ENCODE measurements around the gene HMG20B.
A peak's percentile ranks its signal among the peaks of the same experiment; 100 is the strongest.

The HMG20B gene

DNA sequence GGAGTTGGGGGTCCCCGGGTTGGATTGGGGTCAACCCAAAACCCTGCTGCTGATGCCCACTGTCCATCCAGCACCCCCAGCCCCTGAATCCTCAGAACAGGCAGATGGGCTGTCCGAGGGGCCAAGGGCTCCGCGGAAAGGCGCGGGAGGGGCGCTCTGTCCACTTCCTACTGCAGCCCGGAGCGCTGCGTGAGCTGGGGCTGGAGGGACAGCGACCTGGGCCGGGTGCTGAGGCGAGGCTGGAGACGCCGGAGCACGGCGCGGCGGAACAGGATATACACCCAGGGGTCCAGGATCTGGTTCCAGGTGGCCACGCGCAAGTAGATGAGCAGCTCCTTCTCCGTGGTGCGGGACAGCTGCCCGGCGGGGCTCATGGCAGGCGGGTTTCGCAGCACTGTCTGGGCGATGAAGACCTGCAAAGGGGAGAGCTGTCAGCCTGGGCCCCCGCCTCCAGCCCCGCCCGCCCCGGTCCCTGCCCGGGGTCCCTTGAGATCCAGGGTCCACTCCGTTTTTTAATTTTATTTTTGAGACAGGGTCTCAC, 22.8 kb downstream of the HMG20B start:
- H3K18ac ChIP-seq (ENCODE audit: low read depth in 1 of 2, low read length in 2 of 2): no peak overlapping the region
- no peak overlapping the region for H4K8ac ChIP-seq (ENCODE audit: low read length)
- H2BK12ac ChIP-seq (ENCODE audit: low read length in 2 of 2): no peak overlapping the region
- H2AK5ac ChIP-seq (ENCODE audit: low read length, severe bottlenecking): no peak overlapping the region
- no peaks in the 10 kb centered on the region for H3K4me1 ChIP-seq (ENCODE audit: control insufficient read depth, insufficient read depth, low read depth, low read length)
- no peak overlapping the region for H2BK15ac ChIP-seq (ENCODE audit: low read depth, poor library complexity, severe bottlenecking)
- no peak overlapping the region for H3K4me2 ChIP-seq (ENCODE audit: low read length, poor library complexity, severe bottlenecking)
- H2BK120ac ChIP-seq (ENCODE audit: low read depth, low read length): no peak overlapping the region
- no peak overlapping the region for H4K91ac ChIP-seq (ENCODE audit: low read length)
- H3K14ac ChIP-seq (ENCODE audit: low read length in 2 of 2): no peak overlapping the region
- 85% methylated on average over 34 of the region's 34 CpGs for WGBS
- H3K27me3 ChIP-seq (ENCODE audit: control insufficient read depth in 1 of 2, insufficient read depth in 1 of 2, low read length in 2 of 2): peaks cover 0 to 16% of the 10 kb centered on the region in 2 experiments
- H3K27ac ChIP-seq (ENCODE audit: low read length, poor library complexity, severe bottlenecking): no peak overlapping the region
- H3K23ac ChIP-seq (ENCODE audit: low read length in 2 of 2): no peak overlapping the region
- peaks cover 3 to 20% of the 10 kb centered on the region in 2 experiments for H3K36me3 ChIP-seq (ENCODE audit: control insufficient read depth in 1 of 2, insufficient read depth in 2 of 2, low read depth in 1 of 2, low read length in 2 of 2)
- no peak overlapping the region for H2BK5ac ChIP-seq (ENCODE audit: low read depth, low read length, poor library complexity, severe bottlenecking)
- H3K4ac ChIP-seq (ENCODE audit: low read depth in 1 of 2, low read length in 2 of 2): no peak overlapping the region
- no peak overlapping the region for H3K4me3 ChIP-seq (ENCODE audit: insufficient read depth in 1 of 2, low read depth in 1 of 2, low read length in 2 of 2)
- H2AFZ ChIP-seq (ENCODE audit: low read depth, low read length): no peak overlapping the region
- peaks cover 5% of the 10 kb centered on the region for H3K79me1 ChIP-seq (replicated peaks; ENCODE audit: low read length, poor library complexity, severe bottlenecking)
- no peaks in the 10 kb centered on the region for H3K9me3 ChIP-seq (ENCODE audit: control insufficient read depth, low read length)
- no peak overlapping the region for H3K9ac ChIP-seq (ENCODE audit: low read length)
- no peak for DNase-seq

DNA sequence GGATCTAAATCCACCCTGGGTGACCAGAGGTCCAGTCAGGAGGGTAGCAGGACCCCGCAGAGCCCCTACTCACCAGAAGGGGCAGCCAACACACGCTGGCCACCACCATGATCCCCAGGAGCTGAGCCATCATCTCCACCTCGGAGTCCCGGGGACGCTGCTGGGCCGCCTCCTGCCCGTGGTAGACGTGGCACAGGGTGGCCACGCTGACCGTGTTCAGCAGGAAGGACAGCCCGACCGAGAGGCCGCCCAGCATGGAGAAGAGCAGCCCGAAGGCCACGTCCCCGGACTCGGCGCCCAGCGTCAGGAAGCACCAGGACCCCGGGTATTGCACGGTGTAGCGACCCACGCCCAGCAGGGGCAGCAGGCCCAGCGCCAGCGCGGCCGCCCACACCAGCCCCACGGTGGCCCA, 27.0 kb downstream of the HMG20B start:
- Histone ChIP-seq H3K79me1 (replicated peaks; ENCODE audit: low read length, poor library complexity, severe bottlenecking) (peaks cover 22% of the 10 kb centered on the region), H3K27ac (ENCODE audit: low read length, poor library complexity, severe bottlenecking) (no peak overlapping the region)

DNA sequence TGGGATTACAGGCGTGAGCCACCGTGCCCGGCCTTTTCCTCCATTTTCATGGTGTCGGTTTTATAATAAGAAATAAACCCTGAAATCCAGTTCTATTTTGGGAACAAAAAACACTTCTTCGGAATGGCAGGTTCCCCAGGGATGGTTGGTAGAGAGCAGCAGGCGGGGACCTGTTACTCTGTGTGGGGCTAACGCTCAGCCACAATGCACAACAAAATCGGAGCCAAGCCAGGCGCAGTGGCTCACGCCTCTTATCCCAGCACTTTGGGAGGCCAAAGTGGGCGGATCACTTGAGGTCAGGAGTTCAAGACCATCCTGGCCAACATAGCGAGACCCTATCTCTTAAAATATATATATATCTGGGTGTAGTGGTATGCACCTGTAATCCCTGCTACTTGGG, 28.3 kb downstream of the HMG20B start:
- Histone ChIP-seq H3K4me2 (ENCODE audit: low read length, poor library complexity, severe bottlenecking) (no peak overlapping the region), H3K27me3 (ENCODE audit: control insufficient read depth in 1 of 2, insufficient read depth in 1 of 2, low read length in 2 of 2) (no peaks in the 10 kb centered on the region), H2AFZ (ENCODE audit: low read depth, low read length) (no peak overlapping the region), H2AK5ac (ENCODE audit: low read length, severe bottlenecking) (no peak overlapping the region), H3K4me3 (ENCODE audit: insufficient read depth in 1 of 2, low read depth in 1 of 2, low read length in 2 of 2) (no peak overlapping the region), H4K91ac (ENCODE audit: low read length) (no peak overlapping the region), H3K18ac (ENCODE audit: low read depth in 1 of 2, low read length in 2 of 2) (no peak overlapping the region), H2BK5ac (ENCODE audit: low read depth, low read length, poor library complexity, severe bottlenecking) (no peak overlapping the region), H3K9me3 (ENCODE audit: control insufficient read depth, low read length) (no peaks in the 10 kb centered on the region), H3K36me3 (ENCODE audit: control insufficient read depth in 1 of 2, insufficient read depth in 2 of 2, low read depth in 1 of 2, low read length in 2 of 2) (peaks cover 3 to 21% of the 10 kb centered on the region in 2 experiments), H3K27ac (ENCODE audit: low read length, poor library complexity, severe bottlenecking) (no peak overlapping the region), H3K14ac (ENCODE audit: low read length in 2 of 2) (no peak overlapping the region), H3K23ac (ENCODE audit: low read length in 2 of 2) (no peak overlapping the region), H3K4me1 (ENCODE audit: control insufficient read depth, insufficient read depth, low read depth, low read length) (peaks cover 22% of the 10 kb centered on the region), H2BK12ac (ENCODE audit: low read length in 2 of 2) (no peak overlapping the region), H2BK120ac (ENCODE audit: low read depth, low read length) (no peak overlapping the region), H3K4ac (ENCODE audit: low read depth in 1 of 2, low read length in 2 of 2) (no peak overlapping the region), H4K8ac (ENCODE audit: low read length) (no peak overlapping the region), H3K9ac (ENCODE audit: low read length) (no peak overlapping the region), H2BK15ac (ENCODE audit: low read depth, poor library complexity, severe bottlenecking) (no peak overlapping the region), H3K79me1 (replicated peaks; ENCODE audit: low read length, poor library complexity, severe bottlenecking) (peaks cover 31% of the 10 kb centered on the region)
- no peak for DNase-seq
- 97% methylated on average over 8 of the region's 12 CpGs for WGBS

More for the DNA sequence above, 27.0 kb downstream of the HMG20B start:
- no peak overlapping the region for H2BK5ac ChIP-seq (ENCODE audit: low read depth, low read length, poor library complexity, severe bottlenecking)
- H3K14ac ChIP-seq (ENCODE audit: low read length in 2 of 2): no peak overlapping the region
- no peak overlapping the region for H4K91ac ChIP-seq (ENCODE audit: low read length)
- H3K4me2 ChIP-seq (ENCODE audit: low read length, poor library complexity, severe bottlenecking): no peak overlapping the region
- no peak overlapping the region for H2BK12ac ChIP-seq (ENCODE audit: low read length in 2 of 2)
- H2AFZ ChIP-seq (ENCODE audit: low read depth, low read length): no peak overlapping the region
- H3K4me1 ChIP-seq (ENCODE audit: control insufficient read depth, insufficient read depth, low read depth, low read length): peaks cover 13% of the 10 kb centered on the region
- no peak overlapping the region for H3K4ac ChIP-seq (ENCODE audit: low read depth in 1 of 2, low read length in 2 of 2)
- H3K4me3 ChIP-seq (ENCODE audit: insufficient read depth in 1 of 2, low read depth in 1 of 2, low read length in 2 of 2): no peak overlapping the region
- peaks cover 3 to 27% of the 10 kb centered on the region in 2 experiments for H3K36me3 ChIP-seq (ENCODE audit: control insufficient read depth in 1 of 2, insufficient read depth in 2 of 2, low read depth in 1 of 2, low read length in 2 of 2)
- no peak overlapping the region for H4K8ac ChIP-seq (ENCODE audit: low read length)
- no peak overlapping the region for H3K23ac ChIP-seq (ENCODE audit: low read length in 2 of 2)
- no peaks in the 10 kb centered on the region for H3K27me3 ChIP-seq (ENCODE audit: control insufficient read depth in 1 of 2, insufficient read depth in 1 of 2, low read length in 2 of 2)
- 93% methylated on average over 28 of the region's 28 CpGs for WGBS
- H3K9me3 ChIP-seq (ENCODE audit: control insufficient read depth, low read length): no peaks in the 10 kb centered on the region
- no peak overlapping the region for H3K18ac ChIP-seq (ENCODE audit: low read depth in 1 of 2, low read length in 2 of 2)
- H2BK120ac ChIP-seq (ENCODE audit: low read depth, low read length): no peak overlapping the region
- H2BK15ac ChIP-seq (ENCODE audit: low read depth, poor library complexity, severe bottlenecking): no peak overlapping the region
- no peak for DNase-seq
- H3K9ac ChIP-seq (ENCODE audit: low read length): no peak overlapping the region
- H2AK5ac ChIP-seq (ENCODE audit: low read length, severe bottlenecking): no peak overlapping the region

DNA sequence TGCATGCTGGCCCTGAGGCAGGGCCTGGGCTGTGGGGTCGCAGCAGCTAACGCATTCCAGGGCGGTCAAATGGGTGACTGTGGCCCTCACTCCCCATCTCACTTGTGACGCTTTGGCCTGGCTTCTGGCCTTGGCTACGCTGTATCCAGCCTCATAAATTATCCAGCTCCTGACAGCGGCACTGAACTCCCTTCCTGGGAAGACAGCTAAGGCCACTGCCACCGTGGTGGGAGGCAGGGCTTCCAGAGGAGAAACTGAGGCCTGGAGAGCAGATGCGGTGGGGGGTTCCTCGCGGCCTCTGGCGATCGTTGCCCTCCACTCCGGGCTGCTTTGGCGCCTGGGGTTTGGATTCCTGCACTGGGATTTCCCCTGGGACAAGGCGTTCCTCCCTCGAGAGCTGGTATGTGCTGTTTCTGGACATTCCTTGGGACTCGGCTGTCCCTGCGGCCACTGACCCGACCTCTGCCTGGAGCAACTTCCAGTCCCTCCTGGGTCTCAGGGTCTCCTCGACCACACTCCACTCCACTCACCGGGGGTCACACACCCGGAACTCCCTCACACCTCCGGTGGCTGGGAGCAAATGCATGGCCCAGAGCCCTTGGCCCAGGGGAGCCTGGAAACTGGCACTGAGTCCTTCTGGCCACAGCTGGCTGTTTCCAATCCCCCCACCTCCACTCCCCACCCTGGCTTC, 30.5 kb downstream of the HMG20B start:
- Histone ChIP-seq H2BK15ac (ENCODE audit: low read depth, poor library complexity, severe bottlenecking) (no peak overlapping the region), H3K9ac (ENCODE audit: low read length) (no peak overlapping the region), H4K8ac (ENCODE audit: low read length) (peak overlapping the region; percentile 79), H3K4me2 (ENCODE audit: low read length, poor library complexity, severe bottlenecking) (peak overlapping the region; percentile 7), H2AK5ac (ENCODE audit: low read length, severe bottlenecking) (peak overlapping the region; percentile 58), H3K9me3 (ENCODE audit: control insufficient read depth, low read length) (no peaks in the 10 kb centered on the region), H3K4ac (ENCODE audit: low read depth in 1 of 2, low read length in 2 of 2) (no peak overlapping the region), H3K4me1 (ENCODE audit: control insufficient read depth, insufficient read depth, low read depth, low read length) (peaks cover 41% of the 10 kb centered on the region), H3K23ac (ENCODE audit: low read length in 2 of 2) (no peak overlapping the region), H3K27me3 (ENCODE audit: control insufficient read depth in 1 of 2, insufficient read depth in 1 of 2, low read length in 2 of 2) (no peaks in the 10 kb centered on the region), H2BK12ac (ENCODE audit: low read length in 2 of 2) (peak overlapping the region; percentile 28 to 57), H2BK120ac (ENCODE audit: low read depth, low read length) (no peak overlapping the region), H3K79me1 (replicated peaks; ENCODE audit: low read length, poor library complexity, severe bottlenecking) (peaks cover 31% of the 10 kb centered on the region), H3K14ac (ENCODE audit: low read length in 2 of 2) (peak overlapping the region in 1 of 2 experiments; percentile 35), H3K36me3 (ENCODE audit: control insufficient read depth in 1 of 2, insufficient read depth in 2 of 2, low read depth in 1 of 2, low read length in 2 of 2) (peaks cover 3 to 21% of the 10 kb centered on the region in 2 experiments), H2AFZ (ENCODE audit: low read depth, low read length) (no peak overlapping the region), H4K91ac (ENCODE audit: low read length) (peak overlapping the region; percentile 54), H3K27ac (ENCODE audit: low read length, poor library complexity, severe bottlenecking) (no peak overlapping the region), H3K18ac (ENCODE audit: low read depth in 1 of 2, low read length in 2 of 2) (peak overlapping the region in 1 of 2 experiments; percentile 77), H2BK5ac (ENCODE audit: low read depth, low read length, poor library complexity, severe bottlenecking) (no peak overlapping the region), H3K4me3 (ENCODE audit: insufficient read depth in 1 of 2, low read depth in 1 of 2, low read length in 2 of 2) (no peak overlapping the region)
- 45% methylated on average over 23 of the region's 23 CpGs for WGBS
- DNase-seq: peak; percentile 42

Data from mesenchymal stem cell (in vitro differentiated cells and primary cell).